Mucosa of descending colon (tissue), 3 donors: ENCODE data around the gene ZFPM1. TPM values are rescaled to one million over a fixed set of nuclear protein-coding genes. Genes with fewer than 3 reads are reported as not detected.
A peak's percentile ranks its signal among the peaks of the same experiment; 100 is the strongest.

Experiments
- ATAC-seq: fragments of 200-7000 bp; cut with Tn5 transposase; one replicate; pipeline ENCODE4 v1.9.1; 2020; ENCODE audit warnings: mild to moderate bottlenecking, moderate library complexity
- DNase-seq, 3 donors: peaks; one replicate each; pipeline ENCODE4 v3.0.0-alpha.2; 2020
- H3K36me3 ChIP-seq: fragments of 200-600 bp; one replicate; pipeline ENCODE4 v1.8.0; 2021; ENCODE audit warnings: low read depth, mild to moderate bottlenecking
- H3K4me1 ChIP-seq: fragments of 200-600 bp; one replicate; pipeline ENCODE4 v1.8.0; 2021; ENCODE audit warnings: low read depth, mild to moderate bottlenecking
- H3K4me3 ChIP-seq: fragments of 200-600 bp; one replicate; pipeline ENCODE4 v1.8.0; 2021; ENCODE audit warnings: mild to moderate bottlenecking
- H3K9me3 ChIP-seq: fragments of 200-600 bp; one replicate; pipeline ENCODE4 v1.8.0; 2021; ENCODE audit warnings: mild to moderate bottlenecking
- intact Hi-C, 2 donors: fragments of 100-400 bp; cut with DNase I in 1 of 2; cut with micrococcal nuclease in 1 of 2; formaldehyde crosslinking; loops; one replicate each; pipeline versions ENCODE4 v1.11.0 to v1.11.1; 2022; cut with DNase I, micrococcal nuclease
- total RNA-seq, 3 donors: library from RNA; stranded (reverse); fragmentation: NEBNext Ultra II Directional in 2 of 3; extraction: Animal tissue kit (Norgen Biotek cat#: 25700) in 2 of 3; gene quantifications; one replicate each; pipeline versions ENCODE4 v1.2.1 to v1.2.4, GENCODE V29; 2021 to 2023
- TF ChIP-seq, protein P1 (sequence below): fragments of 200-600 bp; IDR thresholded peaks from one replicate; pipeline ENCODE4 v1.8.0; 2022; ENCODE audit warnings: antibody characterized with exemption, mild to moderate bottlenecking
- donor health status: DM: no; HTN: no; CAD: no; lungs with moderate emphysema.
- donor health status: DM: no; HTN: no; CAD: no.
- donor health status: DM: no; HTN: yes; CAD: no.

Gene ZFPM1
- total RNA-seq, 3 donors from 2014 or later = 5.2 to 10.3 (median 7.2) TPM

DNA sequence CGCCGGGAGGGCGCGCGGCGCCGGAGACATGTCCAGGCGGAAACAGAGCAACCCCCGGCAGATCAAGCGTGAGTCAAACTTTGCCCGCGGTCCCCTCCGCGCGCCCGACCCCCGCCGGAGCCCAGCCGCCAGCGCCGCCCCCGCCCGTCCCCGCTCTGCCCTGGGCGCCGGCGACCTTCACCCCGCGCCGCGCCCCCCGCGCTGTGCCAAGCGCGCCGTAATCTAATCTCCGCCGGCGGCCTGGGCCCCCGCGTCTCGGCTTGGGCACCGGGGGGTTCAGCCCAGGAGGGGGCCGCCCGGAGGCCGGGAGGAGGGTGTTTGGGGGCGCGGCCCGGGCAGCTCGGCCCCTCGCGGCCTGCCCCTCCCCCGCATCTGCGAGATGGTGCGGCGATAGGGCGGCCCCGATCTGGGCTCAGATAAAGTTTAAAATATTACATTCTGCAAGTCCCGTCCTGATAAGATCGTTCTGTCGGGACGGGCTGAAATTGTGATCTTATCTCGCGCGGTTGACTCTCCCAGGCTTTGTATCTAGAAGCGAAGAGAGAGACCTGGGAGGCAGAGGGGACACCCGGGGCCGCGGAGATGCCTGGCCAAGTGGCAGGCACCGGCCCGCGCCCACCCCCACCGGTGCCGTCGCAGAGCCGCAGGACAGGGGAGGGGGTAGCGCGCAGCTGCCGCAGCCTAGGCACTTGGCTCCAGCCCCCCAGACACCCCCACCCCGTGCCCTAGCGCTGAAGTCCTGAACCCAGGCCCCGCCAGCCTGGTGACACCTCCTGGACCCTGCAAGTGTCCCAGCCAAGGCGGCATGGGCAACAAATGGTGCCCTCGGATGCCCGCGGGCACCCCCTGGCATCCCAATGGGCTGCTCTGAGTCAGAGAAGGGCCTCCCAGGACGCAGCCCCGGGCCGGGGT is 787 bp downstream of the ZFPM1 start:
- TF ChIP-seq, protein P1, sequence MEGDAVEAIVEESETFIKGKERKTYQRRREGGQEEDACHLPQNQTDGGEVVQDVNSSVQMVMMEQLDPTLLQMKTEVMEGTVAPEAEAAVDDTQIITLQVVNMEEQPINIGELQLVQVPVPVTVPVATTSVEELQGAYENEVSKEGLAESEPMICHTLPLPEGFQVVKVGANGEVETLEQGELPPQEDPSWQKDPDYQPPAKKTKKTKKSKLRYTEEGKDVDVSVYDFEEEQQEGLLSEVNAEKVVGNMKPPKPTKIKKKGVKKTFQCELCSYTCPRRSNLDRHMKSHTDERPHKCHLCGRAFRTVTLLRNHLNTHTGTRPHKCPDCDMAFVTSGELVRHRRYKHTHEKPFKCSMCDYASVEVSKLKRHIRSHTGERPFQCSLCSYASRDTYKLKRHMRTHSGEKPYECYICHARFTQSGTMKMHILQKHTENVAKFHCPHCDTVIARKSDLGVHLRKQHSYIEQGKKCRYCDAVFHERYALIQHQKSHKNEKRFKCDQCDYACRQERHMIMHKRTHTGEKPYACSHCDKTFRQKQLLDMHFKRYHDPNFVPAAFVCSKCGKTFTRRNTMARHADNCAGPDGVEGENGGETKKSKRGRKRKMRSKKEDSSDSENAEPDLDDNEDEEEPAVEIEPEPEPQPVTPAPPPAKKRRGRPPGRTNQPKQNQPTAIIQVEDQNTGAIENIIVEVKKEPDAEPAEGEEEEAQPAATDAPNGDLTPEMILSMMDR = no peak
- H3K36me3 ChIP-seq = no peaks in the 10 kb centered on the region
- peak overlapping the region; percentile 23 for H3K4me3 ChIP-seq
- intact Hi-C loops = no loop called here
- no peaks in the 10 kb centered on the region for H3K9me3 ChIP-seq
- H3K4me1 ChIP-seq = peaks cover 25% of the 10 kb centered on the region
- DNase-seq = peak in 2 of 3 donors; percentile 50 to 65
- ATAC-seq = no peak

DNA sequence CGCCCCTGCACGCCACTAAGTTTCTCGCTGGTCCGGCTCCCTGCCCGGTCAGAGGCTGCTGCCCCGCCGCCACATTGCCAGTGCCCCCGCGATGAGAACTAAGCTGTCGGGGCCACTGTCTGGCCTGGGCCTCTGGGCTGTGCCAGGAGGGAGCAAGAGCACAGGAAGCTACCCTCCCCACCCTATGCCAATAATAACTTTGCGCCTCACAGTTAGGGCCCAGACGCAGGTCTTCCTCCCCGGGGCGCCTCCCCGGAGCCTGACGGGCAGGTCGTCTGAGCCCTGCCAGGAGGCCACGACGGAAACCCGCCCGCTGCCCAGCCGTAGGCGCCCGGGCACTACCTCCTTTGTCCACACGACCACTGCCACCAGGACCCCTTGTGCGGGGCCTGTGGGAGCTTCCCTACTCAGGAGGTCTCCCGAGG is 1.5 kb downstream of the ZFPM1 start:
- peaks cover 21% of the 10 kb centered on the region for H3K4me1 ChIP-seq
- TF ChIP-seq, protein P1 = no peak
- intact Hi-C loops = no loop called here

DNA sequence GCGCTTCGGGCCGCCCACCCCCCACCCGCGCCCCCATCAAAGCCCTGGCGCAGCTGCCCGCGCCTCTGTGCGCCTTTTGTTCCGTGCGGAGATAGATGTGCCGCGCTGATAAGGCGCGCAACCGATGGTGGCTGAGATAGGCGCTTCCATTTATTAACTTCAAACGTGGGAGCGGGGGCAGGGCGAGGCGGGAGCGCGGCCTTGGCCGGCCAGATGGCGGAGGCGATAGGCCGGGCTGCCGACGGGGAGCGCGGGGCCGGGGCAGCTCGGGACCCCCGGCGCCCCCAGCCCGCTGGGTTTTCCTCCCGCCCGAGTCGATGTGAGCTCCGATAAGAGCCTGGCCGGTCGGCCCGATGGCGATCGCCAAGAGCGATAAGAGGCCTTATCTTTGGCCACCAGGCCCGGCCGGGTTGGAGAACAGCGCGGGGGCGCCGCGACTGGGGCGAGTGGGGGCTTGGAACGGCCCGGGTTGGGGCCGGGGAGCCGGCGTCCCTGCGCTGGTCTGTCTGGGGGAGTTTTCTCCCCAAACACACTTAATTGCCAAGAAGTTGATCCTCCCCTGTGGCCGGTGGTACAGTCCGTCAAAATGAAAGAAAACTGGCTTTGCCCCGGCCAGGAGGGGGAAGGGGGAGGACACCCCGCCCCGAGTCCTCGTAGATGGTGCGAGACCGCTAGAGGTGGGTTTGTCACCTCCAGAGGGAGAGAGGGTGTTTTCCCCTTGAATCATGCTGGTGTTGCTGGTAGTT is 2.7 kb downstream of the ZFPM1 start:
- peak; percentile 61 to 73 (median 72) for DNase-seq
- TF ChIP-seq, protein P1 = peak; percentile 2
- intact Hi-C loops = no loop called here

More for the DNA sequence above, 1.5 kb downstream of the ZFPM1 start:
- H3K36me3 ChIP-seq = no peaks in the 10 kb centered on the region
- DNase-seq (peak; percentile 47 to 80 (median 71)), ATAC-seq (peak; percentile 24)
- no peaks in the 10 kb centered on the region for H3K9me3 ChIP-seq
- H3K4me3 ChIP-seq = no peak overlapping the region

DNA sequence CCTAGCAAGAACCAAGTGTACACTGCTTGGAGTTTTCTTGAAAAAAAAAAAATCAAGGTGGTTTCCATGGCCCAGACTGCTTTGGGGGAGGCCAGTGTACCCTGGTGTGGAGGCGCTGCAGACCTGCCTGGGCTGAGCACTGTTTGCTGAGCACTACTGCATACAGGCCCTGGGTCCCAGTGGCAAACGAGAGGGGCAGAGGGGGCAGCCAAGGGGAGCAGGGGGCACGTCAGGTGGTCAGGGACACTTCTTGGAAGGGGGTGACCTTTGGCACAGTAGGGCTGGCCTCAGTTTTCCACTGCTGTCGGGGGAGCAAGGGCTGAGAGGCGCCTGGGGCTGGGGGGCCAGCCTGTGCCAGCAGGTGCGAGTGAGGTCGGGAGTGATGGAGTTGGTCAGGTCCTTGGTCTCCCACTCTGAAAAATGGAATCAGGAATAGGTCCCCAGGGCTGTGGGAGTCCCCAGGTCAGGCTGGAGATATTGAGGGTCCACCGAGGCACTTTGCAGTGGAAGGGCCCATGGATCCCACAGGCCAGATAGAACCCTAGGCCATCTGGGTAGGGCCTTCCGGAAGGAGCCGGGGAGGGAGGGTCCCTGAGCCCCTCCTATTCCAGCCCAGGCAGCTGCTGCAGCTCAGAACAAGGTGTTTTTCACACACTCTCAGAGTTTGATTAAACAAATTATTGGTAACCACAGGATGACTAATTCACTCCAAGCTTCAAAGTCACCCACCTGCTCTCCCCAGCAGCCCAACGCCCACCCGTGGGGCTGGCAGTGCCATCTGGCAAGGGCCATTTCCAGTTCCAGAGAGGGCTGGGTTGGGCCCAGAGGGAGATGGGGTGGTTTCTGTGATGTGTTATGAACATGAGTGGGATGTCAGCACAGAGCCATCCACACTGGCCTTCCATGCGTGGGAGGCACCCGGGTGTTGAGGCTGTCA is 3.5 kb downstream of the ZFPM1 start:
- Histone ChIP-seq H3K36me3 (no peaks in the 10 kb centered on the region), H3K9me3 (no peaks in the 10 kb centered on the region), H3K4me1 (peaks cover 21% of the 10 kb centered on the region), H3K4me3 (no peak overlapping the region)
- ATAC-seq (no peak), DNase-seq (no peak)
- intact Hi-C loops = no loop called here
- TF ChIP-seq, protein P1 = no peak

More for the DNA sequence above, 2.7 kb downstream of the ZFPM1 start:
- Histone ChIP-seq H3K4me3 (no peak overlapping the region), H3K9me3 (no peaks in the 10 kb centered on the region), H3K4me1 (peaks cover 20% of the 10 kb centered on the region), H3K36me3 (no peaks in the 10 kb centered on the region)
- peak; percentile 6 for ATAC-seq
